Ishikawa (cell line): ENCODE data around the gene MCM8.

ENCODE experiments used
- CEBPB ChIP-seq: IDR thresholded peaks from 2 replicates; pipeline ENCODE4 v1.6.1; 2012
- REST ChIP-seq: IDR thresholded peaks from 2 replicates; pipeline ENCODE4 v1.6.1; 2012; ENCODE audit warnings: low read depth, mild to moderate bottlenecking
- TCF12 ChIP-seq: IDR thresholded peaks from 2 replicates; pipeline ENCODE4 v1.6.1; 2012; ENCODE audit warnings: low read depth
- YY1 ChIP-seq: IDR thresholded peaks from 2 replicates; pipeline ENCODE4 v1.6.1; 2012; ENCODE audit warnings: low read depth

GRCh38 chr20:6041808-6042265, 91.4 kb downstream of the MCM8 start:
- no peak for TF ChIP-seq TCF12
- TF ChIP-seq REST, result no peak
- TF ChIP-seq CEBPB, result no peak
- TF ChIP-seq YY1, result no peak
